ENCODE results near the gene FGD2.

FGD2 gene

DNA sequence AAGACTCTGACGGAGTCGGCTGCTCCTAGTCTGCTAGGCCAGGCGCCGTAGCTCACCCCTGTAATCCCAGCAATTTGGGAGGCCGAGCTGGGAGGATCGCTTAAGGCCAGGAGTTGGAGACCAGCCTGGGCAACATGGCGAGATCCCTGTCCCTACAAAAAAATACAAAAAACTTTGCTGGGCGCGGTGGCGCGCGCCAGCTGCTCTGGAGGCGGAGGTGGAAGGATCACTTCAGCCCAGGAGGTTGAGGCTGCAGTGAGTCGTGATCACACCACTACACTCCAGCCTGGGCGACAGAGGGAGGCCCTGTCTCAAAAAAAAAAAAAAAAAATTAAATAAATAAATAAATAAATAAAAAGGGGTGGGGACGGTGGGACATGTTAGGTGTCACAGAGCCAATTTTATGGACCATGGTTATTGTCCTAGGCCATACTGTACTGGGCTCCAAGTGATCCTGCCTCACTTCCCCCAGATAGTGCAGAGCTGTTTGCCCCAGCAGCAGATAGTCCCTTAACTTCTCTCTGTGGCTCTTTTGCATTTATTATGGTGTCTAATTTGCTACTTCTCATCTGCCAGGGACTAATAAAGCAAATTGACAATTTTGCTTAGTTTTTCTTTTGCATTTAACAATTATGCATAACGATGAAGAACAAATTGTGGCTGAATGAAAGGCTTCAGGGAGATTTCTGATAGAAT is 45.8 kb upstream of the FGD2 start:
- H3K4me3 ChIP-seq (ENCODE audit: control insufficient read depth, low read depth, low read length) = no peak overlapping the region
- no peak for DNase-seq (ENCODE audit: low read depth)
- no peak for TF ChIP-seq CTCF (IDR thresholded peaks at IDR 0.05; ENCODE audit: control insufficient read depth, insufficient read depth, low read depth, low read length, missing control alignments)

- no peak overlapping the region for H3K4me3 ChIP-seq (ENCODE audit: control insufficient read depth, low read depth, low read length)
- no peak for DNase-seq (ENCODE audit: low read depth)
- TF ChIP-seq CTCF (IDR thresholded peaks at IDR 0.05; ENCODE audit: control insufficient read depth, insufficient read depth, low read depth, low read length, missing control alignments) = no peak
These were observed 43.7 kb upstream of the FGD2 start for GRCh38 chr6:36961441-36962435.

GRCh38 chr6:36962874-36963273 is 42.6 kb upstream of the FGD2 start:
- no peak for TF ChIP-seq CTCF (IDR thresholded peaks at IDR 0.05; ENCODE audit: control insufficient read depth, insufficient read depth, low read depth, low read length, missing control alignments)
- H3K4me3 ChIP-seq (ENCODE audit: control insufficient read depth, low read depth, low read length) = no peak overlapping the region
- no peak for DNase-seq (ENCODE audit: low read depth)

DNA sequence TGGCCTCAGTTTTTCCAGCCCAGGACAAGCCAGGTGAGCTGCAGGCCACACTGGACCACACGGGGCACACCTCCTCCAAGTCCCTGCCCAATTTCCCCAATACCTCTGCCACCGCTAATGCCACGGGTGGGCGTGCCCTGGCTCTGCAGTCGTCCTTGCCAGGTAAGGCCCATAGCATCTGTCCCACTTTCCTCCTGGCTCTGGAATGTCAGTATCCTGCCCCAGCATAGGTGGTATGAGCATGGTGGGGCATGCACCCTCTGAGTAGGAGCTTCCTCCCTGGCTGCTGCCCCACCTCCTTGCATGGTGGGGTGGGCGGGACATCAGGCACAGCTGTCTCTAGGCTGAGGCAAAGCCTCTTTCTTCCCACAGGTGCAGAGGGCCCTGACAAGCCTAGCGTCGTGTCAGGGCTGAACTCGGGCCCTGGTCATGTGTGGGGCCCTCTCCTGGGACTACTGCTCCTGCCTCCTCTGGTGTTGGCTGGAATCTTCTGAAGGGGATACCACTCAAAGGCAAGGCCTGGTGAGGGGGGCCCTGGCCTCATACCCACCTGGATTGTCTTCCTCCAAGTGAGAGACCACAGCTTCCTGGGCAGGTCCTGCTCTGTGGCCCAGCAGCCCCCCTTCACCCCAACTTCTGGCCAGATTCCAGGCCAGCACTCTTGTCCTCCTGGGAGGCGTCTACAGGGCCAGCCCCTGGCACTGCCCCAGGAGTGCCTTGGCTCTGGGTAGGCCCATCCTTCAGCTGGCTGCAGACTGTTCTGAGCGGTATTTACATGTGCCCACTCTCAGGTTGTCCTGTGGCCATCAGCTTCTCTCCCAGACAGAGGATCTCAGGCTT is 41.8 kb upstream of the FGD2 start:
- no peak for TF ChIP-seq CTCF (IDR thresholded peaks at IDR 0.05; ENCODE audit: control insufficient read depth, insufficient read depth, low read depth, low read length, missing control alignments)
- H3K4me3 ChIP-seq (ENCODE audit: control insufficient read depth, low read depth, low read length) = no peak overlapping the region
- no peak for DNase-seq (ENCODE audit: low read depth)

DNA sequence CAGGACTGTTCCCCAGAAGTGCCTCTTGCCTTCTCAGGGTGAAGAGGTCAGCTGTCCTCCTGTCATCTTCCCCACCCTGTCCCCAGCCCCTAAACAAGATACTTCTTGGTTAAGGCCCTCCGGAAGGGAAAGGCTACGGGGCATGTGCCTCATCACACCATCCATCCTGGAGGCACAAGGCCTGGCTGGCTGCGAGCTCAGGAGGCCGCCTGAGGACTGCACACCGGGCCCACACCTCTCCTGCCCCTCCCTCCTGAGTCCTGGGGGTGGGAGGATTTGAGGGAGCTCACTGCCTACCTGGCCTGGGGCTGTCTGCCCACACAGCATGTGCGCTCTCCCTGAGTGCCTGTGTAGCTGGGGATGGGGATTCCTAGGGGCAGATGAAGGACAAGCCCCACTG is 41.1 kb upstream of the FGD2 start:
- TF ChIP-seq CTCF (IDR thresholded peaks at IDR 0.05; ENCODE audit: control insufficient read depth, insufficient read depth, low read depth, low read length, missing control alignments) = no peak
- H3K4me3 ChIP-seq (ENCODE audit: control insufficient read depth, low read depth, low read length) = no peak overlapping the region
- no peak for DNase-seq (ENCODE audit: low read depth)

GRCh38 chr6:36964908-36965307 is 40.5 kb upstream of the FGD2 start:
- DNase-seq (ENCODE audit: low read depth) = no peak
- no peak overlapping the region for H3K4me3 ChIP-seq (ENCODE audit: control insufficient read depth, low read depth, low read length)
- no peak for TF ChIP-seq CTCF (IDR thresholded peaks at IDR 0.05; ENCODE audit: control insufficient read depth, insufficient read depth, low read depth, low read length, missing control alignments)

All from AG09309 (cell line).